Measurements from ENCODE around the gene GNAT1. TPM values are rescaled to one million over a fixed set of nuclear protein-coding genes. Genes with fewer than 3 reads are reported as not detected.

The GNAT1 gene
- total RNA-seq, 3 donors from 2014 or later: not detected

- H3K4me1 ChIP-seq: peaks cover 13 to 28% of the 10 kb centered on the region in 2 donors
- TF ChIP-seq POLR2AphosphoS5 (IDR thresholded peaks at IDR 0.05) (no peak), CTCF (IDR thresholded peaks at IDR 0.05) (no peak), POLR2A (IDR thresholded peaks at IDR 0.05) (no peak)
- peak within 1 kb of the TSS; percentile 47 to 89 (median 66) for H3K4me3 ChIP-seq
- peak; percentile 64 to 75 for DNase-seq (ENCODE audit: low spot score in 2 of 2)
- no peaks in the 10 kb centered on the region for H3K27me3 ChIP-seq
- no peaks in the 10 kb centered on the region for H3K36me3 ChIP-seq
- H3K27ac ChIP-seq: peak within 1 kb of the TSS; percentile 78 to 90
- H3K9me3 ChIP-seq: no peaks in the 10 kb centered on the region
- intact Hi-C loops (cut with DNase I; ENCODE audit: low total_unique reads): no loop called here
These were observed 36.4 kb upstream of the GNAT1 start, which contains the start of gene SEMA3F for GRCh38 chr3:50154840-50155490. TSS of gene SEMA3F (plus strand) at chr3:50155324. CDS start at chr3:50159623, 4,299 bp downstream.

- Histone ChIP-seq H3K4me1 (peaks cover 13 to 23% of the 10 kb centered on the region in 2 donors), H3K36me3 (no peaks in the 10 kb centered on the region), H3K27ac (peak overlapping the region; percentile 78 to 90), H3K4me3 (peak overlapping the region; percentile 47 to 89 (median 66)), H3K9me3 (no peaks in the 10 kb centered on the region), H3K27me3 (no peaks in the 10 kb centered on the region)
- no peak for DNase-seq (ENCODE audit: low spot score in 2 of 2)
- intact Hi-C loops (cut with DNase I; ENCODE audit: low total_unique reads): no loop called here
- TF ChIP-seq POLR2AphosphoS5 (IDR thresholded peaks at IDR 0.05) (no peak), POLR2A (IDR thresholded peaks at IDR 0.05) (no peak), CTCF (IDR thresholded peaks at IDR 0.05) (no peak)
These were observed 35.9 kb upstream of the GNAT1 start for GRCh38 chr3:50155491-50155878.

- Histone ChIP-seq H3K9me3 (no peaks in the 10 kb centered on the region), H3K27me3 (no peaks in the 10 kb centered on the region), H3K27ac (peak overlapping the region; percentile 78 to 90), H3K36me3 (no peaks in the 10 kb centered on the region), H3K4me3 (peak overlapping the region; percentile 47 to 89 (median 66)), H3K4me1 (peaks cover 13 to 21% of the 10 kb centered on the region in 2 donors)
- no peak for DNase-seq (ENCODE audit: low spot score in 2 of 2)
- intact Hi-C loops (cut with DNase I; ENCODE audit: low total_unique reads): no loop called here
- TF ChIP-seq POLR2A (IDR thresholded peaks at IDR 0.05): no peak
- no peak for TF ChIP-seq CTCF (IDR thresholded peaks at IDR 0.05)
- no peak for TF ChIP-seq POLR2AphosphoS5 (IDR thresholded peaks at IDR 0.05)
These were observed 35.5 kb upstream of the GNAT1 start for GRCh38 chr3:50155891-50156290.

GRCh38 chr3:50156549-50157493 is 34.6 kb upstream of the GNAT1 start:
- no peak for DNase-seq (ENCODE audit: low spot score in 2 of 2)
- intact Hi-C loops (cut with DNase I; ENCODE audit: low total_unique reads): no loop called here

More at GRCh38 chr3:50156549-50157493, 34.6 kb upstream of the GNAT1 start:
- peak overlapping the region; percentile 78 to 90 for H3K27ac ChIP-seq
- H3K36me3 ChIP-seq: no peaks in the 10 kb centered on the region
- peak overlapping the region; percentile 47 to 89 (median 66) for H3K4me3 ChIP-seq
- no peaks in the 10 kb centered on the region for H3K27me3 ChIP-seq
- peaks cover 5 to 12% of the 10 kb centered on the region in 2 donors for H3K4me1 ChIP-seq
- H3K9me3 ChIP-seq: no peaks in the 10 kb centered on the region
- TF ChIP-seq POLR2AphosphoS5 (IDR thresholded peaks at IDR 0.05): no peak
- TF ChIP-seq CTCF (IDR thresholded peaks at IDR 0.05): no peak
- TF ChIP-seq POLR2A (IDR thresholded peaks at IDR 0.05): no peak

Data from breast epithelium (tissue), 4 donors.